Loucy (cell line): ENCODE measurements around the gene AMIGO3.

ENCODE experiments used
- H2AFZ ChIP-seq: fragments of 200-600 bp; sonication (generic); 2 replicates; pipeline ENCODE4 v1.6.0; 2016; ENCODE audit warnings: antibody characterized with exemption, mild to moderate bottlenecking, low read length, moderate library complexity
- H3F3A ChIP-seq: fragments of 200-600 bp; 2 replicates; pipeline ENCODE4 v1.6.0; 2016; ENCODE audit warnings: antibody characterized with exemption, low read depth, mild to moderate bottlenecking
- H3K27me3 ChIP-seq: fragments of 200-600 bp; sonication (generic); 2 replicates; pipeline ENCODE4 v1.6.1; 2014; ENCODE audit warnings: low read length, mild to moderate bottlenecking; ENCODE audit not compliant: insufficient read depth, poor library complexity, severe bottlenecking
- H3K36me3 ChIP-seq: fragments of 200-600 bp; sonication (generic); 2 replicates; pipeline ENCODE4 v1.6.1; 2016; ENCODE audit warnings: low read length; ENCODE audit not compliant: insufficient read depth
- H3K4me1 ChIP-seq: fragments of 200-600 bp; sonication (generic); 2 replicates; pipeline ENCODE4 v1.5.1; 2014; ENCODE audit warnings: low read length, mild to moderate bottlenecking; ENCODE audit not compliant: insufficient read depth, poor library complexity, severe bottlenecking
- H3K4me2 ChIP-seq: fragments of 200-600 bp; sonication (generic); 2 replicates; pipeline ENCODE4 v1.6.0; 2014; ENCODE audit warnings: antibody characterized with exemption, low read length, low read depth, mild to moderate bottlenecking; ENCODE audit not compliant: poor library complexity, severe bottlenecking
- H3K4me3 ChIP-seq: fragments of 200-600 bp; sonication (generic); 2 replicates; pipeline ENCODE4 v1.5.1; 2014; ENCODE audit warnings: low read length, mild to moderate bottlenecking, mixed read lengths; ENCODE audit not compliant: poor library complexity, severe bottlenecking
- H3K79me2 ChIP-seq: fragments of 200-600 bp; sonication (generic); 2 replicates; pipeline ENCODE4 v1.6.1; 2014; ENCODE audit warnings: low read length; ENCODE audit not compliant: insufficient read depth
- H3K9ac ChIP-seq: fragments of 200-600 bp; sonication (generic); 2 replicates; pipeline ENCODE4 v1.6.0; 2014; ENCODE audit warnings: mild to moderate bottlenecking, low read depth, low read length, moderate library complexity; ENCODE audit not compliant: poor library complexity, severe bottlenecking
- H3K9me2 ChIP-seq: fragments of 200-600 bp; sonication (generic); replicated peaks from 2 replicates; pipeline ENCODE4 v1.6.1; 2016; ENCODE audit warnings: low read depth, low read length, mixed read lengths
- H3K9me3 ChIP-seq: fragments of 200-600 bp; sonication (generic); 2 replicates; pipeline ENCODE4 v1.6.1; 2014; ENCODE audit warnings: mild to moderate bottlenecking, antibody characterized with exemption, low read length, low read depth; ENCODE audit not compliant: insufficient read depth
- H4K20me1 ChIP-seq: fragments of 200-600 bp; sonication (generic); 2 replicates; pipeline ENCODE4 v1.6.0; 2014; ENCODE audit warnings: antibody characterized with exemption, low read length, mild to moderate bottlenecking; ENCODE audit not compliant: insufficient read depth, poor library complexity, severe bottlenecking
- CTCF ChIP-seq: fragments of 200-600 bp; sonication (generic); conservative IDR thresholded peaks from 2 replicates; pipeline ENCODE4 v1.5.1; 2014; ENCODE audit warnings: mild to moderate bottlenecking, antibody characterized with exemption, low read length
- EZH2phosphoT487 ChIP-seq: fragments of 200-600 bp; IDR thresholded peaks from 2 replicates; pipeline ENCODE4 v1.6.1; 2018; ENCODE audit warnings: antibody characterized with exemption, mild to moderate bottlenecking, moderate library complexity, borderline replicate concordance

The AMIGO3 gene

GRCh38 chr3:49669352-49669751 is 50.1 kb downstream of the AMIGO3 start:
- no peaks in the 10 kb centered on the region for H3K9me2 ChIP-seq
- H3K36me3 ChIP-seq = no peaks in the 10 kb centered on the region
- H3K4me1 ChIP-seq = peaks cover 16% of the 10 kb centered on the region
- H3K4me3 ChIP-seq = no peak overlapping the region
- H2AFZ ChIP-seq = no peak overlapping the region
- no peak for TF ChIP-seq CTCF
- no peak for TF ChIP-seq EZH2phosphoT487
- no peak overlapping the region for H3K9ac ChIP-seq
- H4K20me1 ChIP-seq = no peaks in the 10 kb centered on the region
- peaks cover 14% of the 10 kb centered on the region; the same call in 1 of the 2 replicates for H3K79me2 ChIP-seq
- H3F3A ChIP-seq = 0 out of 2 replicates have a peak, but pooled peaks cover 2% of the 10 kb centered on the region
- H3K9me3 ChIP-seq = no peaks in the 10 kb centered on the region
- H3K27me3 ChIP-seq = no peaks in the 10 kb centered on the region
- H3K4me2 ChIP-seq = no peak overlapping the region

GRCh38 chr3:49668861-49669260 is 50.6 kb downstream of the AMIGO3 start:
- peaks cover 16% of the 10 kb centered on the region for H3K4me1 ChIP-seq
- H3K9ac ChIP-seq = no peak overlapping the region
- no peak overlapping the region for H3K4me3 ChIP-seq
- TF ChIP-seq EZH2phosphoT487 (no peak), CTCF (no peak)
- no peaks in the 10 kb centered on the region for H3K36me3 ChIP-seq
- H3K9me3 ChIP-seq = no peaks in the 10 kb centered on the region
- no peaks in the 10 kb centered on the region for H3K27me3 ChIP-seq
- H3K79me2 ChIP-seq = peaks cover 12% of the 10 kb centered on the region; the same call in 1 of the 2 replicates
- H3K4me2 ChIP-seq = no peak overlapping the region
- H3K9me2 ChIP-seq = no peaks in the 10 kb centered on the region
- H3F3A ChIP-seq = 0 out of 2 replicates have a peak, but pooled peaks cover 2% of the 10 kb centered on the region
- H2AFZ ChIP-seq = no peak overlapping the region
- H4K20me1 ChIP-seq = no peaks in the 10 kb centered on the region

- H3K4me2 ChIP-seq = no peak overlapping the region
- no peak overlapping the region for H2AFZ ChIP-seq
- TF ChIP-seq CTCF (peak; percentile 46), EZH2phosphoT487 (no peak)
- no peaks in the 10 kb centered on the region for H3K9me2 ChIP-seq
- no peak overlapping the region for H3K4me3 ChIP-seq
- H4K20me1 ChIP-seq = no peaks in the 10 kb centered on the region
- no peaks in the 10 kb centered on the region for H3K36me3 ChIP-seq
- no peaks in the 10 kb centered on the region for H3K9me3 ChIP-seq
- H3K79me2 ChIP-seq = peaks cover 12% of the 10 kb centered on the region; the same call in 1 of the 2 replicates
- no peaks in the 10 kb centered on the region for H3K27me3 ChIP-seq
- peaks cover 15% of the 10 kb centered on the region for H3K4me1 ChIP-seq
- 0 out of 2 replicates have a peak, but pooled peaks cover 2% of the 10 kb centered on the region for H3F3A ChIP-seq
- no peak overlapping the region for H3K9ac ChIP-seq
Observed at GRCh38 chr3:49668414-49668797, 51.1 kb downstream of the AMIGO3 start.
